Fibroblast of skin of scalp (primary cell): ENCODE data around the gene GRIA4.
"Not testable (repeated sequence)": the region's sequence is repeated elsewhere in the genome, so short reads cannot be mapped to it uniquely, and the experiment has no call there.

Experiments used
- DNase-seq: peaks from one replicate; pipeline ENCODE4 v3.0.0-alpha.2; 2013

The GRIA4 gene

GRCh38 chr11:105863523-105863922 is 253.7 kb downstream of the GRIA4 start:
- no peak for DNase-seq

- DNase-seq: no peak
Observed at GRCh38 chr11:105867742-105868141, 257.9 kb downstream of the GRIA4 start.

- DNase-seq: no peak
Observed at GRCh38 chr11:105868762-105869285, 259.0 kb downstream of the GRIA4 start.

- DNase-seq: peak; percentile 1
Observed at GRCh38 chr11:105870516-105871113, 260.7 kb downstream of the GRIA4 start.

- no peak for DNase-seq
Observed at GRCh38 chr11:105878510-105878909, 268.6 kb downstream of the GRIA4 start.

- DNase-seq: not testable (repeated sequence)
Observed at GRCh38 chr11:105878927-105879326, 269.1 kb downstream of the GRIA4 start.

GRCh38 chr11:105881027-105881426 is 271.2 kb downstream of the GRIA4 start:
- DNase-seq: no peak

- no peak for DNase-seq
Observed at GRCh38 chr11:105884436-105884835, 274.6 kb downstream of the GRIA4 start.

GRCh38 chr11:105891685-105892084 is 281.8 kb downstream of the GRIA4 start:
- DNase-seq: no peak

- DNase-seq: no peak
Observed at GRCh38 chr11:105897161-105897560, 287.3 kb downstream of the GRIA4 start.

GRCh38 chr11:105899772-105900171 is 289.9 kb downstream of the GRIA4 start:
- no peak for DNase-seq

GRCh38 chr11:105900515-105901035 is 290.7 kb downstream of the GRIA4 start:
- DNase-seq: no peak

GRCh38 chr11:105903113-105903512 is 293.2 kb downstream of the GRIA4 start:
- no peak for DNase-seq

GRCh38 chr11:105906517-105906916 is 296.6 kb downstream of the GRIA4 start:
- DNase-seq: no peak

- DNase-seq: no peak
Observed at GRCh38 chr11:105907319-105907718, 297.4 kb downstream of the GRIA4 start.

GRCh38 chr11:105910095-105910715 is 300.3 kb downstream of the GRIA4 start:
- no peak for DNase-seq

GRCh38 chr11:105911454-105911853 is 301.6 kb downstream of the GRIA4 start:
- DNase-seq: no peak

- DNase-seq: no peak
Observed at GRCh38 chr11:105912666-105913065, 302.8 kb downstream of the GRIA4 start.

- no peak for DNase-seq
Observed at GRCh38 chr11:105915021-105915420, 305.1 kb downstream of the GRIA4 start.

- no peak for DNase-seq
Observed at GRCh38 chr11:105918039-105918438, 308.2 kb downstream of the GRIA4 start.

- DNase-seq: no peak
Observed at GRCh38 chr11:105918600-105918999, 308.7 kb downstream of the GRIA4 start.

- DNase-seq: no peak
Observed at GRCh38 chr11:105923252-105923651, 313.4 kb downstream of the GRIA4 start.

GRCh38 chr11:105923807-105924206 is 313.9 kb downstream of the GRIA4 start:
- DNase-seq: peak; percentile 51
